Gastroesophageal sphincter (tissue), 3 donors: ENCODE measurements around the gene GPR132.

Experiments
- CTCF ChIP-seq, 4 experiments: fragments of 200-600 bp in 2 of 4; fragments of 450-650 bp in 2 of 4; sonication (generic) in 1 of 4; IDR thresholded peaks; one replicate each; pipeline ENCODE4 v1.5.1; 2017 to 2019; ENCODE audit warnings: antibody characterized with exemption in 4 of 4, mild to moderate bottlenecking in 2 of 4, moderate library complexity in 2 of 4
- EP300 ChIP-seq: sonication (generic); formaldehyde crosslinking; IDR thresholded peaks from one replicate; pipeline ENCODE4 v1.6.1; 2017; ENCODE audit warnings: antibody characterized with exemption, mild to moderate bottlenecking
- POLR2A ChIP-seq, 2 donors: fragments of 450-650 bp; IDR thresholded peaks; one replicate each; pipeline ENCODE4 v1.6.1; 2017; ENCODE audit warnings: antibody characterized with exemption in 2 of 2, mild to moderate bottlenecking in 2 of 2, moderate library complexity in 1 of 2
- POLR2AphosphoS5 ChIP-seq: sonication (generic); formaldehyde crosslinking; IDR thresholded peaks from one replicate; pipeline ENCODE4 v1.6.1; 2017; ENCODE audit warnings: antibody characterized with exemption

- no peak for TF ChIP-seq CTCF (IDR thresholded peaks at IDR 0.05)
- no peak for TF ChIP-seq POLR2A (IDR thresholded peaks at IDR 0.05)
- TF ChIP-seq EP300: no peak
- no peak for TF ChIP-seq POLR2AphosphoS5
Measured at GRCh38 chr14:105082703-105083102, 17.5 kb upstream of the GPR132 start.
